C1 segment of cervical spinal cord (tissue), 14 donors: Measurements from ENCODE around the gene FAM241A.
A peak's percentile ranks its signal among the peaks of the same experiment; 100 is the strongest.

ENCODE experiments used
- DNase-seq, 14 donors: peaks; one replicate each; lab custom pipeline; 2025; lab: John Stamatoyannopoulos, UW

The FAM241A gene

DNA sequence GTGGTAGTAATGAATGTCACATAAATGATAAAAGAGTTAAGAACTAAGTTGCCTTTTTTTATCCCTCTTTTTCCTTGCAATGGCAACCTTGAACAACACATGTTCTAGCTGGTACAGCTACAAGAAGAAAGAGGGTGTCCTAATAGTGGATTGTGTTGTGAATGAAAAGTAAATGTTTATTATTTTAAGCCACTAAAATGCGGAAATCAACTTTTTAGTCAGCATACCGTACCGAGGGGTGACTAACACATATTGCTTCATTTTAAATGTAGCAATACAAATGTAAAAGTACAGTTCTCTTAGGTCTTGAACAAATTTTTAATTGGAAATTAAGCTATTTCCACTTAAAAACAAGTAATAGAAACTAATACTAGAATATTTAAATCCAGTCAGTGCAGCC lies 68.6 kb downstream of the FAM241A start:
- DNase-seq: no peak

DNA sequence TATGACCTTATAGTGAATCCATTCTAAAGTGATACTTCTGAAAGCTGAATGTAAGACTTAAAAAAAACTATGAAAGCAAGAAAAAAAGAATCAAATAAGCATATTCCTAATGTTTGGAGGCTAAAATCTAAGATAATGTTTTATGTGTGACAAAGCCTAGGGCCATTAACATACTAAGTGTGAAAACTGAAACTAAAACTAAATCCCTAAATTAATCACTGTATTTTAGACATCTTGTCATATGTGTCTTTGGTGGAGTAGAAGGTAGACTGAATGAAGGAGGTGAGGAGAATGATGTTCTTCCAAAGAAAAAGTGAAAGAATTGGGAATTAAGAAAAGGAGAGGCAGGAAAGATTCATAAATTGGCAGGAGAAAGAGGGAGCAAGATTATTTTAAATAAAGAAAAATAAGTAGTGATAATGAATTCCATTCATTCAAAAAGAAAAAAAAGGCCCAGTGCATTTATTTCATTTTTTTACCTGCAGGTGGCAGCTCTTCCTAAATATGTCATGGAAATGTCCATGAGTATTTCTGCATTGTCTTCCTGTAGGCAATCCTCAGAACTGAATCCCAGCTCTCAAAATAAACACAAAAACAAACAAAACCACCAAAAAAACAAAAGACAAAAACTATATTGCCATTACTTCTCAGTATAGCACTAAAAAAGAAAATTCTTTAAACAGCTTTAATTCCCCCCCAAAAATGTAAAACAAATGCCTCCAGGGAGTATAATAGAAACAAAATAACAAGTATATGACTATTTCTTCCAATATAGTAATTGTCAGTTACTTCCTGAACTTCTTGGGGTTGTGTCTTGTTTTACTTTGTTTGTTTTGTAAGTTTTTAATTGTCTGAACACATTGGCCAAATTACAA lies 69.4 kb downstream of the FAM241A start:
- DNase-seq: no peak

DNA sequence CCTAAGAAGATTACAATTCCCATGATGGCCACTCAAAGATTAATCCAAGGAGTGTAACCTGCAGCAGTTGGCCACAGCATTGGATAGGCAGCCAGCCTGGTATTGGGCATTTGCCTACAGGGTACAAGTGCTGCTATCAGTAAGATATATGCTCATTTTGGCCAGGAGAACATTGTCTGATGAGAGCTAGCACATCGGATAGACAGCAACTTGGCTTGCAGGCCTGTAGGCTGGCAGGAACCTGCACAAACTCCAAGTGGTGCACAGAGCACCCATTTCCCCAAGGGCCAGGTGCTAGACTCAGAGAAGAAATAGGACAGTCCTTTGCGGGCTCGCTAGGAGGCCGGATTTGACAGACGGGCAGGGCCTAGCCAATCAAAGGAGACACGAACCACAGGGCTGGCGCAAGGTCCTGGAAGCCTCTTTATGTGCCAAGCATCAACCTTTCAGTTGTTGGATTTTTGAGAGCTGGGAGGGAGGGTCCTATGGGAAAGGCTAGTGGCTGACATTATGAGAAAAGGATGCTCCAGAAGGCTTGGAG lies 74.6 kb downstream of the FAM241A start:
- no peak for DNase-seq

DNA sequence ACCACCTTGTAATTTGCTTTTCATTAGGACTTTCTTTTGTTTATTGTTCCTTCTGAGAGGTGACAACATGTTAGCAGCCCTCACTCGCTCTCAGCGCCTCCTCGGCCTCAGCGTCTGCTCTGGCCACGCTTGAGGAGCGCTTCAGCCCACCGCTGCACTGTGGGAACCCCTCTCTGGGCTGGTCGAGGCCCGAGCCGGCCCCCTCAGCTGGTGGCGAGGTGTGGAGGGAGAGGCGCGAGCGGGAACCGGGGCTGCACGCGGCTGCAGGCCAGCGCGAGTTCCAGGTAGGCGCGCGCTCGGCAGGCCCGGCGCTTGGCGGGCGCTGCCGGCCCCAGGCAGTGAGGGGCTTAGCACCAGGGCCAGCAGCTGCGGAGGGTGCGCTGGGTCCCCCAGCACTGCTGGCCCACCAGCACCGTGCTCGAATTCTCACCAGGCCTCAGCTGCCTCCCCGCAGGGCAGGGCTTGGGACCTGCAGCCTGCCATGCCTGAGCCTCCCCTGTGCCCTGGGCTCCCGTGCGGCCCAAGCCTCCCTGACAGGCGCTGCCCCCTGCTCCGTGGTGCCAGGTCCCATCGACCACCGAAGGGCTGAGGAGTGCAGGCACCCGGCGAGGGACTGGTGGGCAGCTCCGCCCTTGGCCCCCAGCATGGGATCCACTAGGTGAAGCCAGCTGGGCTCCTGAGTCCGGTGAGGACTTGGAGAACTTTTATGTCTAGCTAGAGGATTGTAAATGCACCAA lies 77.1 kb downstream of the FAM241A start:
- DNase-seq: no peak

DNA sequence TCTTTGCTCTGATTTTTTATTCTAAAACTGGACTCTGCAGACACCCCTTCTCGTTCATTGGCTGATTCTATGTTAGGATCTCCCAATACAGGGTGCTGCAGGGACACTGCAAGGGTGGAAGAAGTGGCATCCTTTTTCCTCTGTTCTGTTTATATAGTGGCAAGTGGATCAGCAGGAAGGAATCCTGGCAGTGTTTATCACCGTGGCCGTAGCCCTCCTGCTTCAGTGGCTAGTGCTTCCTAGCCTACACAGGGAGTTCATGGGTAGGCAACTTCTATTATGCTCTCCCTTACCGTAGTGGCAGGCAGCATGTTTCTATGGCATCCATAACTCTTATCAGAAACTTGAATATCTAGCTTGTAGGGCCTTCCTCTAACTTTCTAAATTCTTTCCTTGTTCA lies 79.9 kb downstream of the FAM241A start:
- DNase-seq: no peak

DNA sequence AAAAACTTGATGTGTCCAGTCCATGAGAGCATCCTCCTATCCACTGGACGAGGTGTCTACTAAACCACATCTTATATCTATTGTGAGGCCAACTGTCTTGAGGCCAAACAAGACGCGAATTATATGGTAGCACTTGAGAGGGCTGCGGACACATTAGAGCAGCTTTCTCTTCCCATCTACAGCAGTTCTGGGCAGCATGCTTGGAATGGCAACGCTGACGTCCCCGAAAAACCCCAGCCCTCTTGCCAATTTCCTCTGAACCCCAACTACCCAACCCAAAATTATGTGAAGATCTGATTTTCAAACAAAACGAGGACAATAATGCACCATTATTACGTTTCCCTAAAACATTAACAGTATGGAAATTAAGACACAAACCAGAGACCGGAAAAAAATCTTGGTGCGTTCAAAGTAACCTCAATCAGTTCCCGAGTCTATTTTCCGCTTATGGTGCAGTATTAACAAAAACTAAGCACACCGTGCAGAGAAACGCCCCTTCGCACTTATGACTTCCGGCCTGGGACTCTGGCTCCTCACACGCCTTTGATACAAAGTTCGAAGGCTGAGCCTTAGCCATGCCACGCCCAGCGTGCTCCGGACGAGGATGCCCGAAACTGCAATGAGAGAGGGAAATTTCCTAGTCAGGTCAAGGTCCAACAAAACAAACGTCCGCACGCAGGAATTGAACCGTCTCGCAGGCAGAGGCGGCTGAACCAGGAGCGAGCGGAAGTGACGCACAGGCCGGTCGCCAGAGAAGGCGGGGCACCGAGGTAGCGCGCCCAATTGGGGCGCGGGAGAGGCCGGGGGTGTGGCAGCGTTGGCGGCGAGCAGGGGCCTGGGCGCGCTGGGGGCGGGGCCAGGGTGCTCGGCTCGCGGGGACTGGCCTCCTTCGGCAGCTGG lies 85.9 kb downstream of the FAM241A start:
- peak; percentile 65 to 99 (median 96) for DNase-seq

DNA sequence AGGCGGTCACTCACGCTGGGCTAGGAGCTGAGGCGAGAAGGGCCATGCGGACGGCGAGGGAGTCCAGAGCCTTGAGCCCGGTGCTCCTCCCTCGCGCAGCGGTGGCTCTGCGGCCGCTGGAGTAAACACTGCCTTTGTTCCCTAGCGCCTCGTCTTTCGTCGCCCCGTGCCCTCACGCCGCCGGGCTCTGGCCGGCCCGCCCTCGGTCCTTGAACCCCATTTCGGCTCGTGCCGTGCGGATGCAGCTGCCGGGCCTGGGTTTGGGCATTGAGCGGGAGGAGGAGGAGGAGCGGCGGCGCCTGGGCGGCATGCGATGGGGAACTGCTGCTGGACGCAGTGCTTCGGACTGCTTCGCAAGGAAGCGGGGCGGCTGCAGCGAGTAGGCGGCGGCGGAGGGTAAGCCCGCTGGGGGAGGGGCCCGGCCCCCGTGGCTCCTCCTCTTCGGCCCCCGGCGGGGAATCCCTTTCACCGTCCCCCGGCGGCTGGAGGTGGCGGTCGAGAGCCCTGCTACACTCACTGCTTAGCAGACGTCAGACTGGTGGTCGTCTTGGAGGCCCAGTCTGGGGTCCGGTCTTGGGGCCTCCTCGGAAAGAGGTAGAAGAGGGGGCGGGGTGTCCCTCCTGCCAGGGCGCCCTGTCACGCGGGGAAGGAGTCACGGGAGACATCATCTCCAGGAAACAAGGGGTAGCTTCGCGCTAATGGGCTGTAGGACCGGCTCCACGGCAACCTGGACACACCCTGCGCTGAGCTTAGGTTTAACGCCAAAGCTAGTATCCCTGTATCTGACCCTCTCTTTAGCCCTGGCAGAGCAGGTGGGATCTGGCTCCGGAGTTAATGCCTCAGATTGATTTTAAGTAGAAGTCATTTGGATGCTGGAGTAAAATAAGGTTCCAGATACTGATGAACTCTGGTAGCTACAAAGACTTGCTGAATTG lies 86.8 kb downstream of the FAM241A start, which contains the start of gene AP1AR:
TSS of gene AP1AR (plus strand) at position 9 of the 935 bp plus-strand sequence. CDS start at position 314, 305 bp downstream.
- peak in 13 of 14 donors; percentile 55 to 91 (median 83) for DNase-seq

DNA sequence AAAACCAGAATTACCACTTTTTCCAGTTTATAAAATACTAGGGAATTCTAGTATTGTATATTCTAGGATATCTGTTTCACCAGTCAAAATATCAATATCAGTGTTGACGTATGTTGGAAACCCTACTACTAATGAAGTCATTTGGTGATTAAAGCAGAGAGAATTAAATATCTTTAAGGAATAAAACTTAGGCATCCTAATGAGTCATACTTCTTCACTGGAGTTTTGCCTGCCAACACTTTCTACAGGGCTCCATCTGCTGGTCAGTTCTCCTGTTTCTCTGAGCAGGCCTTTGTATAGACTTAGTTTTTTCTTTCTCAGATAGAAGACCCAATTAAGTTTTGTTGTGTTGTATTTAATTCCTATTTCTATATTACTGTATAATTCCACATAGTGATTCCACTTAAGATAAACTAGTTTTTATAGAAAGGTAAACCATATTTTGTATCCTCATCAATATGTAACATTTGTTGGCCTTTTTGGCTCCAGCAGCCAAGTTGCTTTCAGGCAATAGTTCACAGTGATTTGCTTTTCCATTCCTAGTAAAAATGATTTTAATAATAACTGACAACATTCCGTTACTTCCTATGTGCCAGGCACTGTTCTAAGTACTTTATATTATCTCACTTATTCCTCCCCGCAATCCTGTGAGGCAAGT lies 89.8 kb downstream of the FAM241A start:
- DNase-seq: peak in 9 of 14 donors; percentile 3 to 38 (median 18)

DNA sequence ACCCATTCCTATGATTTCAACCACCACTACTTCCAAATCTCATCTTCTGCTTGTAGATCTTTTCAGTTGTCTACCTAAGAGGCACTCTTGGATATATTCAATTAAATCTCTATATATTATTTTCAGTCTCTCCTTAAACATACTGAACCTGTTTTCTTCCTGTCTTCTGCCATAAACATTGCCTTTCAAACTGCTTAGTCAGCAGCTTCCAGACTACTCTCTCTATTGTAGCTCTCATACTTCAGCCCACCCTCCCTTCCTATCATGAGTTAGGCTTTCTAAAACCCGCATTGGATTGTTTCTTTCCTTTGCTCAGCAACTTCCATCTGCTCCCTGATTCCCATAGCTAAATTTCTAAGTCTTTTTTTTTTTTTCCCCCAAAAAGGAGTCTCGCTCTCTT lies 90.8 kb downstream of the FAM241A start:
- DNase-seq: no peak

DNA sequence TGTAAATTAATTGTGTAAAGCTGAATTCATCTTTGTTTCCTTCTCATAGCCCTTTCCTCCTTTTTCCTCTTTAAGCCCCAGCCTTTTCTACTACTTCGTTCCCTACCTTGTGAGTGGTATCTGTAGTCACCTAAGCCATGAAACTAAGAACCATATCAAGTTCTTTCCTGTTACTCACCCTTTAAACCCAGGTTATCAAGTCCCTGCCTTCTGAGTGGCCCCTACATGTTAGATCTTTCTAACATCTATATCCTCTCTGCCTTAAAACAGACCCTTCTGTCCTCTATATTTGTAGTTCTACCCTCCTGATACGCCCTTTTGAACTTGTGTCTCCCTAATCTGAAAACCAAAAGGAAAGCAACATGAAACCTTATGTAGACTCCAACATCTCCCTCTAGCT lies 93.6 kb downstream of the FAM241A start:
- no peak for DNase-seq
